ENCODE data around the gene RFX1.

The RFX1 gene

DNA sequence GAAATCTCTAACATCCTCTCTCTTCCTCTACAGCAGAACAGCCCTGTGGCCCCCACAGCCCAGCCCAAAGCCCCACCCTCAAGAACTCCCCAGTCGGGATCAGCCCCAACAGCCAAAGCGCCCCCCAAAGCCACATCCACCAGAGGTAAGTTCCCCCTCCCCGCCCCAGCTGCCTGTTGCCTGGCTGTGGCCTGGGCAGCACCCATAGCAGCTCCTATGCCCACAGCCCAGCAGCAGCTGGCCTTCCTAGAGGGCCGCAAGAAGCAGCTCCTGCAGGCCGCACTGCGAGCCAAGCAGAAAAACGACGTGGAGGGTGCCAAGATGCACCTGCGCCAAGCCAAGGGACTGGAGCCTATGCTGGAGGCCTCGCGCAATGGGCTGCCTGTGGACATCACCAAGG, 85.6 kb downstream of the RFX1 start:
- TF ChIP-seq POLR2AphosphoS5 (IDR thresholded peaks at IDR 0.05; ENCODE audit: low read depth, low read length) (no peak), PAX5 (IDR thresholded peaks at IDR 0.05; ENCODE audit: insufficient read depth, low read length, severe bottlenecking) (no peak), POLR2A (IDR thresholded peaks at IDR 0.05; ENCODE audit: low read depth, low read length) (no peak), TAF1 (IDR thresholded peaks at IDR 0.05; ENCODE audit: low read depth, low read length) (no peak), POU2F2 (IDR thresholded peaks at IDR 0.05; ENCODE audit: low read depth, low read length) (no peak), SPI1 (IDR thresholded peaks at IDR 0.05; ENCODE audit: low read depth, low read length) (no peak)
- FAIRE-seq (no peak), DNase-seq (ENCODE audit: insufficient read length, low spot score) (no peak)

GRCh38 chr19:13918726-13919411, 87.3 kb downstream of the RFX1 start:
- TF ChIP-seq TAF1 (IDR thresholded peaks at IDR 0.05; ENCODE audit: low read depth, low read length) (no peak), POLR2AphosphoS5 (IDR thresholded peaks at IDR 0.05; ENCODE audit: low read depth, low read length) (no peak), SPI1 (IDR thresholded peaks at IDR 0.05; ENCODE audit: low read depth, low read length) (no peak), PAX5 (IDR thresholded peaks at IDR 0.05; ENCODE audit: insufficient read depth, low read length, severe bottlenecking) (no peak), POLR2A (IDR thresholded peaks at IDR 0.05; ENCODE audit: low read depth, low read length) (no peak), POU2F2 (IDR thresholded peaks at IDR 0.05; ENCODE audit: low read depth, low read length) (no peak)
- FAIRE-seq (no peak), DNase-seq (ENCODE audit: insufficient read length, low spot score) (no peak)

DNA sequence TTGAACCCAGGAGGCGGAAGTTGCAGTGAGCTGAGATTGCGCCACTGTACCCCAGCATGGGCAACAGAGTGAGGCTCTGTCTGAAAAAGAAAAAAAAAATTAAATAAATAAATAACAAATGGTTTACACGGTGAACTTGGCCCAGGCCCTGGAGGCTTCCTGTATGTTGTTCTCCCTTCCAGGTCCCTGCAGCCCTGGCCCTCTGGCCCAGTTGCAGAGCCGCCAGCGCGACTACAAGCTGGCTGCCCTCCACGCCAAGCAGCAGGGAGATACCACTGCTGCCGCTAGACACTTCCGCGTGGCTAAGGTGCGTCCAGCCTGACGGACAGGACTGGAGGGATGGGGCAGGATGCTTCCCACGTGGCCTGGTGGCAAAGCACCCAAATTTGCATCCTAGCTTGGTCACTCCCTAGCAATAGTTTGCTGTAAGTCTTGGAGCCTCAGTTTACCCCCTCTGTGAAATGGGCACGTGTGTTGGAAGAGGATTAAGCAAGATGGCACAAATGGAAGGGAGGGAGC, 88.2 kb downstream of the RFX1 start:
- TF ChIP-seq POLR2A (IDR thresholded peaks at IDR 0.05; ENCODE audit: low read depth, low read length) (no peak), TAF1 (IDR thresholded peaks at IDR 0.05; ENCODE audit: low read depth, low read length) (no peak), PAX5 (IDR thresholded peaks at IDR 0.05; ENCODE audit: insufficient read depth, low read length, severe bottlenecking) (no peak), SPI1 (IDR thresholded peaks at IDR 0.05; ENCODE audit: low read depth, low read length) (no peak), POU2F2 (IDR thresholded peaks at IDR 0.05; ENCODE audit: low read depth, low read length) (no peak), POLR2AphosphoS5 (IDR thresholded peaks at IDR 0.05; ENCODE audit: low read depth, low read length) (no peak)
- DNase-seq (ENCODE audit: insufficient read length, low spot score) (no peak), FAIRE-seq (no peak)

GRCh38 chr19:13914777-13915176, 91.3 kb downstream of the RFX1 start:
- TF ChIP-seq SPI1 (IDR thresholded peaks at IDR 0.05; ENCODE audit: low read depth, low read length): no peak
- no peak for TF ChIP-seq POLR2AphosphoS5 (IDR thresholded peaks at IDR 0.05; ENCODE audit: low read depth, low read length)
- TF ChIP-seq TAF1 (IDR thresholded peaks at IDR 0.05; ENCODE audit: low read depth, low read length): no peak
- no peak for TF ChIP-seq POU2F2 (IDR thresholded peaks at IDR 0.05; ENCODE audit: low read depth, low read length)
- no peak for TF ChIP-seq POLR2A (IDR thresholded peaks at IDR 0.05; ENCODE audit: low read depth, low read length)
- TF ChIP-seq PAX5 (IDR thresholded peaks at IDR 0.05; ENCODE audit: insufficient read depth, low read length, severe bottlenecking): no peak
- FAIRE-seq: no peak
- no peak for DNase-seq (ENCODE audit: insufficient read length, low spot score)

DNA sequence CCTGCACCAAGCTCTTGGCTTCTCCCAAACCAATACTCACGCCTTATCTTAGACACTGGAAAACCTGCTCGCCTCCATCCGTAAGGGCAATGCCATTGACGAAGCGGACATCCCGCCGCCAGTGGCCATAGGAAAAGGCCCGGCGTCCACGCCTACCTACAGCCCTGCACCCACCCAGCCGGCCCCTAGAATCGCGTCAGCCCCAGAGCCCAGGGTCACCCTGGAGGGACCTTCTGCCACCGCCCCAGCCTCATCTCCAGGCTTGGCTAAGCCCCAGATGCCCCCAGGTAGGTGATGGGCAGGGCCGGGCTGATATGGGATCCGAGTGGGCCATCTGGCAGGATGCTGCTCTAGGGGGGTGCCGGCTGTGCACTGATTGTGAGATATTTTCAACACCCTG, 92.8 kb downstream of the RFX1 start:
- FAIRE-seq (no peak), DNase-seq (ENCODE audit: insufficient read length, low spot score) (no peak)
- no peak for TF ChIP-seq PAX5 (IDR thresholded peaks at IDR 0.05; ENCODE audit: insufficient read depth, low read length, severe bottlenecking)
